NCI-H345 (cell line): ENCODE results near the gene KCNT1.

Experiments used
- DNase-seq: peaks from one replicate; lab custom pipeline; 2025; lab: John Stamatoyannopoulos, UW

The KCNT1 gene

GRCh38 chr9:135747311-135747710, 45.3 kb downstream of the KCNT1 start:
- DNase-seq = no peak

- no peak for DNase-seq
Observed at GRCh38 chr9:135748676-135749075, 46.7 kb downstream of the KCNT1 start.

DNA sequence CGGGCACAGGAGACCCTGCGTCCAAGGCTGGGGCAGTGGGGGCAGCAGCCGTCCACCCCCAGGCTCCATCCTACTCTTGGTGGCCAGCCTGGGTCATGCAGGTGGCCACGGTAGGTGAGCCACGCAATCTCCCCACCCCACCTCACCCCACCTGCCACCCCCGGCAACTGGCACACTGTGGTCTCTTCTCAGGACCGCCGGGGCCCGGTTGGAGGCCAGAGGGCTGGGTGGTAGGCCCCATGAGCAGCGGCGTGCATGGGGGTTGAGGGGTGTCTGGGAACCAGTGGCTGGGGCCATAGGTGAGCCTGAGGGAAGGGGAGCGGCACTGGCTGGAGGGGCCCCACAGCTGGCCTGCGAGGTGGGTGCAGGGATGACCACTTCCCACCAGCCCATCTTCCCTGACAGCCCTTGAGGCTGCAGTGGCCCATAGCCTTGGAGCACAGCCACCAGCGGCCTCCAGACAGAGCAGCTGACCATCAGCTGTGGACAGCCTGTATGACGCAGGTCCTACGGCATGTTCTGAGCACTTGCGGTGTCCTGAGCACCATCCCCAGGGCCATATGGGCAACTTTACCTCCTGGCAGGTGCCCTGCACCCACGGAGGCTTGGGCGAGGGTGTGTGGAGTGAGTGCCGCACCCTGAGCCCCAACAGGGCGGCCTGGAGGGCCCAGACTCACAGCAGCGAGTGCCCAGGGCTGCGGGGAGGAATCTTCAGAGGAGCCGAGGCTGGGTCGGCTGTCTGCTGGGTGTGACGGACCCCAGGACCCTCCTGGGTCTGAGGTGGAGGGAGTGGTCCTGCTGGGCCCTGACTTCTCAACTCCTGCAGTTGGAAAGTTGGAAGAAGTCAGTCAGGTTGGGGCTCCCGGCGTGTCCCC, 47.4 kb downstream of the KCNT1 start:
- no peak for DNase-seq

- DNase-seq = no peak
Observed at GRCh38 chr9:135750786-135751185, 48.8 kb downstream of the KCNT1 start.

- DNase-seq = no peak
Observed at GRCh38 chr9:135751501-135751900, 49.5 kb downstream of the KCNT1 start.

- DNase-seq = no peak
Observed at GRCh38 chr9:135752281-135753204, 50.6 kb downstream of the KCNT1 start.

DNA sequence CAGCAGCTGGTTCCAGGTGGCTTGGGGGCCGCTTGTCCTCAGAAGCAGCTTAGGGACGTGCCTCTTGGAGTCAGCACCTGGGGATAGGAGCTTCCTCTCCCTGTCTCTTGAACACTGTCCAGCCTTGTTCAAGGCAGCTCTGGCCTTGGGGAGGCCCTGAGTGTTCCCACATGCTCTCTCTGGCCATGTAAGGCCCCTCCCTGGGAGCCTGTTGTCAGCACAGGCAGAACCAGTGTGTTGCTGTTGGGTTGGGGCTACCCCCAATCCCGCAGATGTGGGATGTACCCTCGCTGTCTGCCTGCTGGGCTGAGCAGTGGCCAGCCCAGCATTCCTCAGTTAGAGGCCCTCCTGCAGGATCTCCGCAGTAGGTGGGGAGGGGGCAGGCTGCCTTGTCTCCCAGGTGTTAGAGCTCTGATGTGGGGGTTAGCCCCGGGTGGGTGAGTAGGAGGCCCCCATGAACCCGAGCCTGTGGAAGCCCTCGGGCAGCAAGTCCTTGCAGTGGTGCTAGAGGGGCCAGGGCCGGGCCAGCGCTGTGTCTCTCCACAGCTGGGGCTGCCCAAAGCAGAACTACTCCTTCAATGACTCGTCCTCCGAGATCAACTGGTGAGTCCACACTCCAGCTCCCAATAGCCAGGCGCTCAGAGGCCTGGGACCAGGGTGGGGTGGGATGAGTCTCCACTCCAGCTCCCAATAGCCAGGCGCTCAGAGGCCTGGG, 51.6 kb downstream of the KCNT1 start:
- no peak for DNase-seq

GRCh38 chr9:135756576-135756975, 54.6 kb downstream of the KCNT1 start:
- no peak for DNase-seq

- no peak for DNase-seq
Observed at GRCh38 chr9:135757356-135757755, 55.4 kb downstream of the KCNT1 start.

DNA sequence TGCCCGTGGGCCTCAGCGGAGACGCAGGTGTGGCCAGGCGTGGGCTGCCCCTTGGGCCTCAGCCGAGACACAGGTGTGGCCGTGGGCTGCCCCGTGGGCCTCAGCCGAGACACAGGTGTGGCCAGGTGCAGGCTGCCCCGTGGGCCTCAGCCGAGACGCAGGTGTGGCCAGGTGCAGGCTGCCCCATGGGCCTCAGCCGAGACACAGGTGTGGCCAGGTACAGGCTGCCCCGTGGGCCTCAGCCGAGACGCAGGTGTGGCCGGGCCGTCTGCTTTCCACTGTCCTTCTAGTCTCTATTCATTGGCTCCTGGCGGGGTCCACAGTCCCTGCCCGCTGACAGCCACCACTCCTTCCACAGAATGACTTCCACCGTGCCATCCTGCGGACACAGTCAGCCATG, 56.1 kb downstream of the KCNT1 start:
- no peak for DNase-seq

DNA sequence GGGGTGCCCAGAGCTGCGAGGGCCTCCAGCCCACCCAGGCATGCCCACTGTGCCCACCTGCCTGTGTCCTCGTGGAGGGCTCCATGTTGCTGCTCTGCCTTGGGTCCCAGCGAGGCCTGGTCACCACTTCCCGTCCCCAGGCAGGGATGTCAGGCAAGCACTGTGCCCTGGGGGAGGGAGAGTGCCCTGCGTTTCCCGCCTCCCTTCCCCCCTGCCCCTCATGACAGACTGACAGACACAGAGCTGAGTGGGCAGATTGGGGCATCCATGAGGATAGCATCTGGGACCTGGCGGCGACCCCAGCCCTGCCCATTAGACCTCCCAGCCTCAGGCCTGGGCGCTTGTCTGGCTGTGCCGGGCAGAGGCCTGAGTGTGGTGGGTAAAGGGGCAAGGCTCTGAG, 56.9 kb downstream of the KCNT1 start:
- no peak for DNase-seq

GRCh38 chr9:135759676-135760300, 57.8 kb downstream of the KCNT1 start:
- no peak for DNase-seq

DNA sequence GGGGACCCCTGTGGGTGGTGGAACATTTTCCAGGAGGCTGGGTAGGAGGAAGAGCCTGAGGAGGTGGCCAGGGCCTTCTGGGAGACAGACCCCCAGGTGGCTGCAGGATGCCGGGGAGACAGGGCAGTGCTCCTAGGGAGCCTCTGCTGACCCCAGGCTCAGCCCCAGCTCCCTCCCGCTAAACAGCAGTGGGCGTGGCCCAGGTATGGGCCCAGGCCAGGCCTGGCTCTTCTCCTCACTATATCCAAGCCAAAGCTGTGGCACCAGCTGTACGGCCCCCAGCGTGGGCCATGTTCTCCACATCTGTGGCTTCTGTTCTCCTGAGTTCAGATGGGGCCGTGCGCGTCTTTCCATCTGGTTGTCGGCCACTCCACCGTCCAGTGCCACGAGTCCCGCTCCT, 58.5 kb downstream of the KCNT1 start:
- no peak for DNase-seq

DNA sequence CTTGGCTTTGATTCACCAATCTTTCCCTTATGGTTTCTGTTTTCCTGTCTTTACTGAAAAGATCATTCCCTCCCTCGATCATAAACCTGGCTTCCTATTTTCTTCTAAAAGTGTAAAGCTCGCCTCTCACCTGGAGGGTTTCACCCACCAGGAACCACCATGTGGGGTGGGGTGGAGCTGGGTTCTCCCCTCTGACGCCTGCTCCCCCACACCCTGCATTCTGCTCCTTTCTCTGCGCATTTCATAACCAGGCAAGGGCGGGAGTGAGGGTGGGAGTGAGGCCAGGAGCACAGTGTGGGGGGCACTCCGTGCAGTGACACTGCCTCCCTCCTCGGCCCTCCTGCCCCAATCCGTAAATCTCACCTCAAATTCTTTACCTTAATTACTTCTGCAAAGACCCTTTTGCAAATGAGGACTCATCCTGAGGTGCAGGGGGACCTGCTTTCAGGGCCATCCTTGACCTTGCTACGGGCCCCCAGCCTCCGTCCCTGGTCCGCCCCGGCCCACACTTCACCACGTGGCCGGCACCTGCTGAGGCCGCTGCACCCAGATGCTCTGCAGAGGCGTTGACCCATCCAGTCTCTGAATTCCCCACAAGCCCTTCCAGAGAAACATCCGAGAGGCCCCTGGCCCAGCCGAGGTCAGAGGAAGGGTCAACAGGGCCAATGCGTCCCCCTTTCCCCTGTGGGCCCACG, 59.3 kb downstream of the KCNT1 start:
- DNase-seq = no peak

GRCh38 chr9:135761845-135762168, 59.8 kb downstream of the KCNT1 start:
- DNase-seq = no peak

GRCh38 chr9:135762921-135763320, 60.9 kb downstream of the KCNT1 start:
- no peak for DNase-seq

- no peak for DNase-seq
Observed at GRCh38 chr9:135763716-135764446, 61.9 kb downstream of the KCNT1 start.

GRCh38 chr9:135764731-135765130, 62.7 kb downstream of the KCNT1 start:
- DNase-seq = no peak

- no peak for DNase-seq
Observed at GRCh38 chr9:135765416-135765815, 63.4 kb downstream of the KCNT1 start.

GRCh38 chr9:135766251-135766650, 64.3 kb downstream of the KCNT1 start:
- no peak for DNase-seq

DNA sequence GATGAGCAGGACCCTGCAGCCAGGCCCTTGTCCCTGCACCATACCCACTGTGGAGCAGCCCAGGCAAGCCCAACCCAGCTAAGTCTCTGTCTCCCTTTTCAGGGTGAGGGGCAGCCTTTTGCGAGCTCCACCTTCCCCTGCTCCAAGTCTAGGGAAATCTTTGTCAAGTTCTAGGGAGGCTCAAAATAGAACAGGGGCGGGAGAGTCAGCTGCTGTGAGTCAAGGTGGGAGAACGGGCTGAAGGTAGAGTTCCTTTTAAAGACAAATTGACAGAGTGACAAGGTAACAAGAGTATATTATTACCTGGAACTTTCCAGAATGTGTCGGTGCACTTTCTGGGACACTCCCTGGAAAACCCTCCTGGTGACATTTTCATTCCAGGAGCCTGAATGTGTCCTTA, 64.7 kb downstream of the KCNT1 start:
- DNase-seq = no peak
